ENCODE results near the gene TRAK2.

The TRAK2 gene

GRCh38 chr2:201403880-201404279 is 47.4 kb downstream of the TRAK2 start:
- DNase-seq (ENCODE audit: insufficient read length, low spot score) (no peak), FAIRE-seq (peak; percentile 29)
- TF ChIP-seq CTCF (IDR thresholded peaks at IDR 0.05; ENCODE audit: insufficient read depth, missing control alignments): no peak

GRCh38 chr2:201402651-201403562 is 48.4 kb downstream of the TRAK2 start:
- FAIRE-seq (peak; percentile 6), DNase-seq (ENCODE audit: insufficient read length, low spot score) (no peak)

GRCh38 chr2:201401815-201402214 is 49.4 kb downstream of the TRAK2 start:
- no peak for TF ChIP-seq CTCF (IDR thresholded peaks at IDR 0.05; ENCODE audit: insufficient read depth, missing control alignments)
- FAIRE-seq (peak; percentile 83), DNase-seq (ENCODE audit: insufficient read length, low spot score) (no peak)

More at GRCh38 chr2:201402651-201403562, 48.4 kb downstream of the TRAK2 start:
- no peak for TF ChIP-seq CTCF (IDR thresholded peaks at IDR 0.05; ENCODE audit: insufficient read depth, missing control alignments)

GRCh38 chr2:201396595-201396994 is 54.7 kb downstream of the TRAK2 start:
- DNase-seq (ENCODE audit: insufficient read length, low spot score): no peak
- TF ChIP-seq CTCF (IDR thresholded peaks at IDR 0.05; ENCODE audit: insufficient read depth, missing control alignments): no peak
- no peak for FAIRE-seq

GRCh38 chr2:201383136-201383535 is 68.1 kb downstream of the TRAK2 start:
- no peak for FAIRE-seq
- DNase-seq (ENCODE audit: insufficient read length, low spot score): no peak
- no peak for TF ChIP-seq CTCF (IDR thresholded peaks at IDR 0.05; ENCODE audit: insufficient read depth, missing control alignments)

- no peak for DNase-seq (ENCODE audit: insufficient read length, low spot score)
- TF ChIP-seq CTCF (IDR thresholded peaks at IDR 0.05; ENCODE audit: insufficient read depth, missing control alignments): no peak
- no peak for FAIRE-seq
Observed at GRCh38 chr2:201378496-201379397, 72.5 kb downstream of the TRAK2 start.

Measured in D721Med (cell line).